Erythroblast (primary cell): ENCODE results near the gene PRLHR.

Experiments used
- GATA1 ChIP-seq: IDR thresholded peaks from 2 replicates; pipeline ENCODE4 v1.6.1; 2011; ENCODE audit warnings: low read depth, mild to moderate bottlenecking, control low read depth, low read length, moderate library complexity
- POLR2A ChIP-seq: IDR thresholded peaks from 2 replicates; pipeline ENCODE4 v1.6.1; 2011; ENCODE audit warnings: mild to moderate bottlenecking, low read length

- TF ChIP-seq POLR2A, result no peak
- TF ChIP-seq GATA1, result no peak
Measured at GRCh38 chr10:118542745-118543144, 52.7 kb downstream of the PRLHR start.
